ENCODE data around the gene DNAJC4.

DNAJC4 gene

GRCh38 chr11:64278576-64279190, 48.3 kb downstream of the DNAJC4 start:
- DNase-seq (ENCODE audit: low read depth), result no peak

GRCh38 chr11:64281957-64282770, 51.8 kb downstream of the DNAJC4 start:
- DNase-seq (ENCODE audit: low read depth), result no peak

GRCh38 chr11:64283092-64283491, 52.7 kb downstream of the DNAJC4 start:
- no peak for DNase-seq (ENCODE audit: low read depth)

Measured in iris pigment epithelial cell (primary cell).